ENCODE measurements around the gene SLIT1. TPM values are rescaled to one million over a fixed set of nuclear protein-coding genes. Genes with fewer than 3 reads are reported as not detected.

SLIT1 gene
- total RNA-seq: under 0.01 TPM in 1 of 2 replicates, not detected in the other

GRCh38 chr10:97185326-97186058 is at the start of gene SLIT1:
Gene SLIT1 (minus strand): TSS chr10:97185959. CDS start chr10:97185674, 285 bp downstream.

Other genes with a start within 250 kb of the SLIT1 start
- 7.2 and 11.8 TPM in 2 replicates for gene ARHGAP19, start 106.7 kb upstream of the SLIT1 start, total RNA-seq
- gene FRAT1, start 133.3 kb upstream of the SLIT1 start, total RNA-seq: 2.3 and 2.6 TPM in 2 replicates
- 7.8 and 10.1 TPM in 2 replicates for gene FRAT2, start 148.8 kb upstream of the SLIT1 start, total RNA-seq
- 16.3 and 19.1 TPM in 2 replicates for gene RRP12, start 215.4 kb upstream of the SLIT1 start, total RNA-seq
- gene PGAM1, start 240.2 kb upstream of the SLIT1 start, total RNA-seq: 299 and 370 TPM in 2 replicates